Mesodermal cell (in vitro differentiated cells): ENCODE measurements around the gene TBC1D19.
"Not testable (repeated sequence)": the region's sequence is repeated elsewhere in the genome, so short reads cannot be mapped to it uniquely, and the experiment has no call there.

Experiments used
- H3K27ac ChIP-seq: 2 replicates; pipeline ENCODE4 v1.7.0; 2013; ENCODE audit warnings: mild to moderate bottlenecking, low read depth, low read length, moderate library complexity; ENCODE audit not compliant: severe bottlenecking
- H3K36me3 ChIP-seq: 2 replicates; pipeline ENCODE4 v1.7.1; 2013; ENCODE audit warnings: mild to moderate bottlenecking, low read length, moderate library complexity; ENCODE audit not compliant: control insufficient read depth, insufficient read depth
- H3K4me1 ChIP-seq: one replicate; pipeline ENCODE4 v1.7.1; 2013; ENCODE audit warnings: mild to moderate bottlenecking, low read length; ENCODE audit not compliant: insufficient read depth, control insufficient read depth, poor library complexity, severe bottlenecking
- H3K4me3 ChIP-seq: 2 replicates; pipeline ENCODE4 v1.7.0; 2013; ENCODE audit warnings: low read length, control low read depth, mild to moderate bottlenecking; ENCODE audit not compliant: insufficient read depth, poor library complexity, severe bottlenecking; ENCODE audit errors: extremely low read depth
- H3K9me3 ChIP-seq: 2 replicates; pipeline ENCODE4 v1.7.1; 2013; ENCODE audit warnings: mild to moderate bottlenecking, low read length, moderate library complexity; ENCODE audit not compliant: control insufficient read depth
- WGBS, 2 experiments: methylation state at CpG; one replicate each; pipeline ENCODE4 v1.1.5; 2013; ENCODE audit warnings: missing lambda C conversion rate in 2 of 2; ENCODE audit not compliant: insufficient coverage in 2 of 2; 5-methylcytosine and 5-hydroxymethylcytosine counted together

The TBC1D19 gene

GRCh38 chr4:26679040-26679695, 95.3 kb downstream of the TBC1D19 start:
- peaks cover 18% of the 10 kb centered on the region for H3K36me3 ChIP-seq
- not testable (repeated sequence) for H3K27ac ChIP-seq, H3K4me3 ChIP-seq, H3K4me1 ChIP-seq
- peaks cover 25% of the 10 kb centered on the region for H3K9me3 ChIP-seq
- 100% methylated on average over 1 of the region's 1 CpG; no CpG with 5 or more reads in 1 of the 2 experiments for WGBS, 2 experiments

- WGBS, 2 experiments = 60 to 90% methylated on average over 1 to 2 of the region's 3 CpGs
- Histone ChIP-seq H3K4me1 (peaks cover 4% of the 10 kb centered on the region), H3K36me3 (peaks cover 14% of the 10 kb centered on the region), H3K27ac (no peak overlapping the region), H3K4me3 (no peak overlapping the region), H3K9me3 (peaks cover 25% of the 10 kb centered on the region)
These were observed 98.6 kb downstream of the TBC1D19 start for GRCh38 chr4:26682436-26682835.

GRCh38 chr4:26685250-26685649, 101.4 kb downstream of the TBC1D19 start:
- Histone ChIP-seq H3K27ac (no peak overlapping the region), H3K4me3 (no peak overlapping the region), H3K9me3 (peaks cover 3% of the 10 kb centered on the region), H3K36me3 (peaks cover 6% of the 10 kb centered on the region), H3K4me1 (peaks cover 6% of the 10 kb centered on the region)
- WGBS, 2 experiments = 100% methylated on average over 1 of the region's 1 CpG

GRCh38 chr4:26687728-26688127, 103.8 kb downstream of the TBC1D19 start:
- peaks cover 8% of the 10 kb centered on the region for H3K9me3 ChIP-seq
- H3K27ac ChIP-seq = no peak overlapping the region
- H3K4me3 ChIP-seq = no peak overlapping the region
- H3K4me1 ChIP-seq = peaks cover 6% of the 10 kb centered on the region
- peaks cover 18% of the 10 kb centered on the region for H3K36me3 ChIP-seq
- WGBS, 2 experiments = no CpG with 5 or more reads among the region's 2 CpGs

- 83 to 100% methylated on average over 2 of the region's 3 CpGs for whole genome bisulfite sequencing, 2 experiments
- H3K36me3 ChIP-seq = peaks cover 18% of the 10 kb centered on the region
- H3K4me1 ChIP-seq = peaks cover 6% of the 10 kb centered on the region
- no peak overlapping the region for H3K27ac ChIP-seq
- H3K4me3 ChIP-seq = no peak overlapping the region
- H3K9me3 ChIP-seq = peaks cover 8% of the 10 kb centered on the region
These were observed 106.6 kb downstream of the TBC1D19 start for GRCh38 chr4:26690506-26690905.

- peaks cover 18% of the 10 kb centered on the region for H3K36me3 ChIP-seq
- H3K27ac ChIP-seq = no peak overlapping the region
- 83% methylated on average over 1 of the region's 4 CpGs for WGBS, 2 experiments
- H3K4me1 ChIP-seq = peaks cover 5% of the 10 kb centered on the region
- peaks cover 8% of the 10 kb centered on the region for H3K9me3 ChIP-seq
- H3K4me3 ChIP-seq = no peak overlapping the region
These were observed 108.3 kb downstream of the TBC1D19 start for GRCh38 chr4:26692014-26692726.

- H3K36me3 ChIP-seq = peaks cover 18% of the 10 kb centered on the region
- not testable (repeated sequence) for H3K4me3 ChIP-seq, H3K27ac ChIP-seq, H3K9me3 ChIP-seq, H3K4me1 ChIP-seq
- WGBS, 2 experiments = 94 to 96% methylated on average over 6 to 8 of the region's 13 CpGs
These were observed 110.2 kb downstream of the TBC1D19 start for GRCh38 chr4:26694131-26694530.

- no CpG with 5 or more reads among the region's 1 CpG for WGBS, 2 experiments
- H3K4me1 ChIP-seq = no peaks in the 10 kb centered on the region
- no peaks in the 10 kb centered on the region for H3K9me3 ChIP-seq
- H3K4me3 ChIP-seq = no peak overlapping the region
- H3K36me3 ChIP-seq = no peaks in the 10 kb centered on the region
- H3K27ac ChIP-seq = no peak overlapping the region
These were observed 116.2 kb downstream of the TBC1D19 start for GRCh38 chr4:26700110-26700509.

- Histone ChIP-seq H3K4me3 (no peak overlapping the region), H3K4me1 (no peaks in the 10 kb centered on the region), H3K9me3 (no peaks in the 10 kb centered on the region), H3K27ac (no peak overlapping the region), H3K36me3 (no peaks in the 10 kb centered on the region)
- WGBS, 2 experiments = no CpG with 5 or more reads among the region's 2 CpGs
These were observed 117.2 kb downstream of the TBC1D19 start for GRCh38 chr4:26701095-26701494.

- H3K9me3 ChIP-seq = no peaks in the 10 kb centered on the region
- H3K27ac ChIP-seq = no peak overlapping the region
- H3K4me1 ChIP-seq = no peaks in the 10 kb centered on the region
- no peaks in the 10 kb centered on the region for H3K36me3 ChIP-seq
- H3K4me3 ChIP-seq = no peak overlapping the region
These were observed 117.9 kb downstream of the TBC1D19 start for GRCh38 chr4:26701786-26702227.

GRCh38 chr4:26707342-26707741, 123.5 kb downstream of the TBC1D19 start:
- no peaks in the 10 kb centered on the region for H3K9me3 ChIP-seq
- no peaks in the 10 kb centered on the region for H3K36me3 ChIP-seq
- no peak overlapping the region for H3K27ac ChIP-seq
- H3K4me1 ChIP-seq = no peaks in the 10 kb centered on the region
- WGBS, 2 experiments = no CpG with 5 or more reads among the region's 1 CpG
- H3K4me3 ChIP-seq = no peak overlapping the region
